Loucy (cell line): Measurements from ENCODE around the gene MRNIP.

Experiments
- H2AFZ ChIP-seq: fragments of 200-600 bp; sonication (generic); 2 replicates; pipeline ENCODE4 v1.6.0; 2016; ENCODE audit warnings: antibody characterized with exemption, mild to moderate bottlenecking, low read length, moderate library complexity
- H3F3A ChIP-seq: fragments of 200-600 bp; 2 replicates; pipeline ENCODE4 v1.6.0; 2016; ENCODE audit warnings: antibody characterized with exemption, low read depth, mild to moderate bottlenecking
- H3K27me3 ChIP-seq: fragments of 200-600 bp; sonication (generic); 2 replicates; pipeline ENCODE4 v1.6.1; 2014; ENCODE audit warnings: low read length, mild to moderate bottlenecking; ENCODE audit not compliant: insufficient read depth, poor library complexity, severe bottlenecking
- H3K36me3 ChIP-seq: fragments of 200-600 bp; sonication (generic); 2 replicates; pipeline ENCODE4 v1.6.1; 2016; ENCODE audit warnings: low read length; ENCODE audit not compliant: insufficient read depth
- H3K4me1 ChIP-seq: fragments of 200-600 bp; sonication (generic); 2 replicates; pipeline ENCODE4 v1.5.1; 2014; ENCODE audit warnings: low read length, mild to moderate bottlenecking; ENCODE audit not compliant: insufficient read depth, poor library complexity, severe bottlenecking
- H3K4me2 ChIP-seq: fragments of 200-600 bp; sonication (generic); 2 replicates; pipeline ENCODE4 v1.6.0; 2014; ENCODE audit warnings: antibody characterized with exemption, low read length, low read depth, mild to moderate bottlenecking; ENCODE audit not compliant: poor library complexity, severe bottlenecking
- H3K4me3 ChIP-seq: fragments of 200-600 bp; sonication (generic); 2 replicates; pipeline ENCODE4 v1.5.1; 2014; ENCODE audit warnings: low read length, mild to moderate bottlenecking, mixed read lengths; ENCODE audit not compliant: poor library complexity, severe bottlenecking
- H3K79me2 ChIP-seq: fragments of 200-600 bp; sonication (generic); 2 replicates; pipeline ENCODE4 v1.6.1; 2014; ENCODE audit warnings: low read length; ENCODE audit not compliant: insufficient read depth
- H3K9ac ChIP-seq: fragments of 200-600 bp; sonication (generic); 2 replicates; pipeline ENCODE4 v1.6.0; 2014; ENCODE audit warnings: mild to moderate bottlenecking, low read depth, low read length, moderate library complexity; ENCODE audit not compliant: poor library complexity, severe bottlenecking
- H3K9me2 ChIP-seq: fragments of 200-600 bp; sonication (generic); replicated peaks from 2 replicates; pipeline ENCODE4 v1.6.1; 2016; ENCODE audit warnings: low read depth, low read length, mixed read lengths
- H3K9me3 ChIP-seq: fragments of 200-600 bp; sonication (generic); 2 replicates; pipeline ENCODE4 v1.6.1; 2014; ENCODE audit warnings: mild to moderate bottlenecking, antibody characterized with exemption, low read length, low read depth; ENCODE audit not compliant: insufficient read depth
- H4K20me1 ChIP-seq: fragments of 200-600 bp; sonication (generic); 2 replicates; pipeline ENCODE4 v1.6.0; 2014; ENCODE audit warnings: antibody characterized with exemption, low read length, mild to moderate bottlenecking; ENCODE audit not compliant: insufficient read depth, poor library complexity, severe bottlenecking
- CTCF ChIP-seq: fragments of 200-600 bp; sonication (generic); conservative IDR thresholded peaks from 2 replicates; pipeline ENCODE4 v1.5.1; 2014; ENCODE audit warnings: mild to moderate bottlenecking, antibody characterized with exemption, low read length
- EZH2phosphoT487 ChIP-seq: fragments of 200-600 bp; IDR thresholded peaks from 2 replicates; pipeline ENCODE4 v1.6.1; 2018; ENCODE audit warnings: antibody characterized with exemption, mild to moderate bottlenecking, moderate library complexity, borderline replicate concordance

The MRNIP gene

GRCh38 chr5:179818746-179819295 is 39.8 kb downstream of the MRNIP start:
- TF ChIP-seq EZH2phosphoT487 (no peak), CTCF (no peak)
- Histone ChIP-seq H3K79me2 (peaks cover 13% of the 10 kb centered on the region; the same call in 1 of the 2 replicates), H3F3A (no peaks in the 10 kb centered on the region), H3K9me3 (no peaks in the 10 kb centered on the region), H3K4me1 (peaks cover 12% of the 10 kb centered on the region), H3K4me2 (peak overlapping the region; percentile 73), H3K9me2 (no peaks in the 10 kb centered on the region), H2AFZ (no peak overlapping the region), H3K9ac (peak overlapping the region; percentile 50), H3K4me3 (peak overlapping the region; percentile 79), H3K27me3 (no peaks in the 10 kb centered on the region), H4K20me1 (peaks cover 8% of the 10 kb centered on the region), H3K36me3 (no peaks in the 10 kb centered on the region)

- Histone ChIP-seq H4K20me1 (peaks cover 8% of the 10 kb centered on the region), H3K36me3 (no peaks in the 10 kb centered on the region), H3K9me2 (no peaks in the 10 kb centered on the region), H3K4me2 (peak overlapping the region; percentile 73), H3K4me3 (peak overlapping the region; percentile 79), H2AFZ (no peak overlapping the region), H3K27me3 (no peaks in the 10 kb centered on the region), H3F3A (no peaks in the 10 kb centered on the region), H3K9me3 (no peaks in the 10 kb centered on the region), H3K79me2 (peaks cover 13% of the 10 kb centered on the region; the same call in 1 of the 2 replicates), H3K4me1 (peaks cover 12% of the 10 kb centered on the region), H3K9ac (peak overlapping the region; percentile 50)
- TF ChIP-seq CTCF: no peak
- TF ChIP-seq EZH2phosphoT487: no peak
Observed at GRCh38 chr5:179817890-179818745, 40.5 kb downstream of the MRNIP start.

- Histone ChIP-seq H3K4me2 (no peak overlapping the region), H3K4me3 (no peak overlapping the region), H3F3A (no peaks in the 10 kb centered on the region), H3K9ac (no peak overlapping the region), H3K36me3 (no peaks in the 10 kb centered on the region), H3K9me3 (no peaks in the 10 kb centered on the region), H3K9me2 (no peaks in the 10 kb centered on the region), H3K27me3 (no peaks in the 10 kb centered on the region), H4K20me1 (peaks cover 6% of the 10 kb centered on the region), H2AFZ (no peak overlapping the region), H3K79me2 (peaks cover 7% of the 10 kb centered on the region; the same call in 1 of the 2 replicates), H3K4me1 (peaks cover 12% of the 10 kb centered on the region)
- TF ChIP-seq CTCF: no peak
- no peak for TF ChIP-seq EZH2phosphoT487
Observed at GRCh38 chr5:179817470-179817840, 41.2 kb downstream of the MRNIP start.
